Measurements from ENCODE around the gene CCDC50.

DNA sequence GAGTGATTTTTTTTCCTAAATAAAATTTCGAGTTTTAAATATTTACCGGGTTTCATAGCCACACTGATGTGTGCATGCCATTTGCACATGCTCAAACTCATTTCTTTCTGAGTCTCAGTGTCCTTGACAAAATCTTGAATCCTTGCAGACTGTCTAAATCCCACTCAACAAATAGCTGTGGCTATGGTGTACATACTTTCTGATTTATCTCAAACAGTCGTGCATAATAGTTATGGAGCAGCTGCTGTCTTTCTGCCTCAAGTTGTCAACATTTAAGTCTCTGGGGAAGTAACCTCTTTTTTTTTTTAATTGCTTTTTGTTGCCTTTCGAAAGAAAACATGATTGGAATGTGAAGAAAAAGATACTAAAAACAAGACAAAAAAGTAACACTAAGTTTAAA is 53.9 kb downstream of the CCDC50 start:
- TF ChIP-seq BHLHE40 (IDR thresholded peaks at IDR 0.05; ENCODE audit: borderline replicate concordance) (no peak), NFRKB (IDR thresholded peaks at IDR 0.05) (no peak), FOXK2 (IDR thresholded peaks at IDR 0.05) (no peak)

All from HEK293T (cell line).